ENCODE data around the gene AWAT2. TPM values are rescaled to one million over a fixed set of nuclear protein-coding genes. Genes with fewer than 3 reads are reported as not detected.

AWAT2 gene
- total RNA-seq, 4 donors from 2014 or later = not detected

DNA sequence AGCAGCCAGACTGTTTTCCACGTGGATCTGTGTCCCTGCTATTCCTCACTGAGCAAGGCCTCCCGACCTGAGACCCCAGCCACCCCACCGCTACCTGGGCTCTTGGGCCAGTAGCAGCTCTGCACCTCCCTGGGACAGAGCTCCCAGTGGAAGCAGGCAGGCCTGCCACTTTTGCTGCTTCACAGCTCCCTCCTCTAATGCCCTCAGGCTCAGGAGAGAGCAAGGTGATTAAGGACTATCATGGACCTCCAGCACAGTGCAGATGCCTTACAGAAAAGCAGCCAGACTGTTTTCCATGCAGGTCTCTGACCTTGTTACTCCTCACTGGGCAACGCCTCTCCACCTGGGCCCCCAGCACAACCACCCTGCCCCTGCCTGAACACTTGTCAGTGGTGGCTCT lies 37.0 kb downstream of the AWAT2 start:
- Histone ChIP-seq H3K4me3 (replicated peaks in 1 of 3) (no peak overlapping the region), H3K27me3 (peaks cover 4% of the 10 kb centered on the region), H3K36me3 (no peaks in the 10 kb centered on the region), H3K4me1 (no peaks in the 10 kb centered on the region), H3K9me3 (no peaks in the 10 kb centered on the region), H3K27ac (no peak overlapping the region)
- no peak for TF ChIP-seq POLR2A (IDR thresholded peaks at IDR 0.05)
- TF ChIP-seq, protein P1, sequence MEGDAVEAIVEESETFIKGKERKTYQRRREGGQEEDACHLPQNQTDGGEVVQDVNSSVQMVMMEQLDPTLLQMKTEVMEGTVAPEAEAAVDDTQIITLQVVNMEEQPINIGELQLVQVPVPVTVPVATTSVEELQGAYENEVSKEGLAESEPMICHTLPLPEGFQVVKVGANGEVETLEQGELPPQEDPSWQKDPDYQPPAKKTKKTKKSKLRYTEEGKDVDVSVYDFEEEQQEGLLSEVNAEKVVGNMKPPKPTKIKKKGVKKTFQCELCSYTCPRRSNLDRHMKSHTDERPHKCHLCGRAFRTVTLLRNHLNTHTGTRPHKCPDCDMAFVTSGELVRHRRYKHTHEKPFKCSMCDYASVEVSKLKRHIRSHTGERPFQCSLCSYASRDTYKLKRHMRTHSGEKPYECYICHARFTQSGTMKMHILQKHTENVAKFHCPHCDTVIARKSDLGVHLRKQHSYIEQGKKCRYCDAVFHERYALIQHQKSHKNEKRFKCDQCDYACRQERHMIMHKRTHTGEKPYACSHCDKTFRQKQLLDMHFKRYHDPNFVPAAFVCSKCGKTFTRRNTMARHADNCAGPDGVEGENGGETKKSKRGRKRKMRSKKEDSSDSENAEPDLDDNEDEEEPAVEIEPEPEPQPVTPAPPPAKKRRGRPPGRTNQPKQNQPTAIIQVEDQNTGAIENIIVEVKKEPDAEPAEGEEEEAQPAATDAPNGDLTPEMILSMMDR (IDR thresholded peaks at IDR 0.05) = no peak
- no peak for DNase-seq
- intact Hi-C loops (cut with DNase I) = no loop called here
- 79% methylated on average over 4 of the region's 4 CpGs; no CpG with 5 or more reads in 1 of the 2 donors for WGBS, 2 donors

DNA sequence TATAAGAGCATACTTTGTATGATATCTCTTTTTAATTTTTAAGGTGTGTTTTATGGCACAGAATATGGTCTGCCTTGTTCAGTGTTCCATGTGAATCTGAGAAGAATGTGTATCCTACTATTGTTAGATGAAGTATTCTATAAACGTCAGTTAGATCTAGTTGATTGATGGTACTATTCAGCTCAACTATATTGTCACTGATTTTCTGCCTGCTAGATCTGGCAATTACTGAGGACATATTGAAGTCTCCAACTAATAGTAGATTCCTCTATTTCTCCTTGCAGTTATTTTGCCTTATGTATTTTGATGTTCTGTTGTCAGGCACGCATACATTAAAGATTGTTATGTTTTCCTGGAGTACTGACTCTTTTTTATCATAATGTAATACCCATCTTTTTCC lies 39.8 kb downstream of the AWAT2 start:
- Histone ChIP-seq H3K4me3 (replicated peaks in 1 of 3) (no peak overlapping the region), H3K36me3 (no peaks in the 10 kb centered on the region), H3K27ac (no peak overlapping the region), H3K9me3 (no peaks in the 10 kb centered on the region), H3K4me1 (no peaks in the 10 kb centered on the region), H3K27me3 (peaks cover 4% of the 10 kb centered on the region)
- intact Hi-C loops (cut with DNase I) = no loop called here
- no peak for TF ChIP-seq POLR2A (IDR thresholded peaks at IDR 0.05)
- TF ChIP-seq, protein P1 (IDR thresholded peaks at IDR 0.05) = no peak
- no peak for DNase-seq
- 82 to 85% methylated on average over 2 of the region's 2 CpGs for WGBS, 2 donors

DNA sequence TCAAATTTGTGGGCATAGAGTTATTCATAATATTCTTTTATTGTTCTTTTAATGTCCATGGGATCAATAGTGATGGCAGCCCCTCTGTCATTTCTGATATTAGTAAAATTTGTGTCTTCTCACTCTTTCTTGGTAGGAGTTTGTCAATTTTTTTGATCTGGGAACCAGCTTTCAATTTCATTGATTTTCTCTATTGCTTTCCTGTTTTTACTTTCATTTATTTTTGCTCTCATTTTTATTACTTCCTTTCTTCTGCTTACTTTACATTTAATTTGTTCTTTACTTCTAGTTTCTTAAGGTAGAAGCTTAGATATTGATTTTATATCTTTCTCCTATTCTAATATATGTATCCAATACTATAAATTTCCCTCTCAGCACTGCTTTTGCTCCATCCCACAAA lies 40.7 kb downstream of the AWAT2 start:
- no peaks in the 10 kb centered on the region for H3K4me1 ChIP-seq
- DNase-seq = no peak
- no peak overlapping the region for H3K4me3 ChIP-seq (replicated peaks in 1 of 3)
- TF ChIP-seq, protein P1 (IDR thresholded peaks at IDR 0.05) = no peak
- no peak for TF ChIP-seq POLR2A (IDR thresholded peaks at IDR 0.05)
- H3K36me3 ChIP-seq = no peaks in the 10 kb centered on the region
- peaks cover 4% of the 10 kb centered on the region for H3K27me3 ChIP-seq
- H3K27ac ChIP-seq = no peak overlapping the region
- intact Hi-C loops (cut with DNase I) = no loop called here
- H3K9me3 ChIP-seq = no peaks in the 10 kb centered on the region

DNA sequence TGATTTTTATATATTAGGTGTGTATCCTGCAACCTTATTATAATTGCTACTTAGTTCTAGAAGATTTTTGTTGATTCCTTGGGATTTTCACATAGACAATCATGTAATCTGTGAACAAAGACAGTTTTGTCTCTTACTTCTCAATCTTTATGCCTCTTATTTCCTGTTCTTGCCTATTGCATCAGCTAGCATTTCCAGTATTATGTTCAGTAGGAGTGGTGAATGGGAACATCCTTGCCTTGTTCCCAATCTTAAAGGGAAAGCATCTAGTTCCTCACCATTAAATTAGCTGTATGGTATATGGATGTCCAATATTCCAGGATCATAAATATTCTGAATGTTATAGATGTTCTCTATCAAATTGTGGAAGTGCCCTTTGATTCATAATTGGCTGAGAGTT lies 41.8 kb downstream of the AWAT2 start:
- Histone ChIP-seq H3K9me3 (no peaks in the 10 kb centered on the region), H3K36me3 (no peaks in the 10 kb centered on the region), H3K4me1 (no peaks in the 10 kb centered on the region), H3K27ac (no peak overlapping the region), H3K27me3 (peaks cover 2% of the 10 kb centered on the region), H3K4me3 (replicated peaks in 1 of 3) (no peak overlapping the region)
- intact Hi-C loops (cut with DNase I) = no loop called here
- DNase-seq = no peak
- TF ChIP-seq, protein P1 (IDR thresholded peaks at IDR 0.05) = no peak
- TF ChIP-seq POLR2A (IDR thresholded peaks at IDR 0.05) = no peak

DNA sequence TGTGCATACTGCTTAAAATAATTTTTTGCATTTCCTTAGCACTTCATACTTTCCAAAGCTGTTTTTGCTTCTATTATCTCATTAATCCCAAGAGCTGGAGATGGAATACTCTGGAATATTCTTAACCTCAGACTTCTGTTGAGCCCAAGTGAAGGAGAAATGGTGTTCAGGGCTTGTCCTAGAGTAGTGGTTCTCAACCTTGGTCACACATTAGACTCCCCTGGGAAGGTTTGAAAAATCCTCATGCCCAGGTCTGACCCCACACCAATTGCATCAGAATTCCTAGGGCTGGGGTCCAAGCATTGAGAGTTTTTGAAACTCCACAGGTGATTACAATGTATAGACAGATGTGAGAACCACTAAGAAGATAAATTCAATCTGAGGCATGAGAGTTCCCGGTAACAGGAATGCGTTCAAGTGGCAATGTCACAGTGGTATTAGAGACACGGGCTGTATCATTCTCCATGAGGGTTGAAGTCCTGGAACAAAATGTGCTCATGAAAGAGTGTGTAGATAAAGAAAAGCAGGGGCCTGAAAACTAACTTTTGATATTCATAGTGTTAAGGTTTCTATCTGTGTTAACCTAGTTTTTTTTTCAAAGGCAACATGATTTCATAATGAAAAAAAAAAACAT lies 47.9 kb downstream of the AWAT2 start:
- TF ChIP-seq POLR2A (IDR thresholded peaks at IDR 0.05) = no peak
- TF ChIP-seq, protein P1 (IDR thresholded peaks at IDR 0.05) = no peak

More for the DNA sequence above, 47.9 kb downstream of the AWAT2 start:
- Histone ChIP-seq H3K36me3 (no peaks in the 10 kb centered on the region), H3K4me1 (no peaks in the 10 kb centered on the region), H3K27ac (no peak overlapping the region), H3K4me3 (replicated peaks in 1 of 3) (no peak overlapping the region), H3K27me3 (no peaks in the 10 kb centered on the region), H3K9me3 (no peaks in the 10 kb centered on the region)
- WGBS, 2 donors = 86 to 90% methylated on average over 3 of the region's 3 CpGs
- no peak for DNase-seq
- intact Hi-C loops (cut with DNase I) = no loop called here

Data from thyroid gland (tissue), 4 donors.